Mucosa of rectum (tissue), 2 donors: ENCODE measurements around the gene PCNX2.

Source experiments
- H3K27ac ChIP-seq, 2 donors: one replicate each; pipeline ENCODE4 v1.7.0; 2013; ENCODE audit warnings: inconsistent platforms in 2 of 2, low read depth in 2 of 2, low read length in 2 of 2
- H3K27me3 ChIP-seq, 2 donors: one replicate each; pipeline ENCODE4 v1.7.0; 2013; ENCODE audit warnings: low read length in 2 of 2; ENCODE audit not compliant: control insufficient read depth in 2 of 2, insufficient read depth in 2 of 2
- H3K36me3 ChIP-seq, 2 donors: one replicate each; pipeline ENCODE4 v1.7.0; 2013; ENCODE audit warnings: low read length in 2 of 2; ENCODE audit not compliant: control insufficient read depth in 2 of 2, insufficient read depth in 2 of 2
- H3K4me1 ChIP-seq, 2 donors: one replicate each; pipeline ENCODE4 v1.7.0; 2013; ENCODE audit warnings: low read length in 2 of 2, mild to moderate bottlenecking in 1 of 2; ENCODE audit not compliant: control insufficient read depth in 2 of 2, insufficient read depth in 2 of 2
- H3K4me3 ChIP-seq, 2 donors: one replicate each; pipeline ENCODE4 v1.7.0; 2013; ENCODE audit warnings: low read length in 2 of 2
- H3K9ac ChIP-seq, 2 donors: one replicate each; pipeline ENCODE4 v1.7.0; 2013; ENCODE audit warnings: low read length in 2 of 2, low read depth in 1 of 2, mild to moderate bottlenecking in 1 of 2
- H3K9me3 ChIP-seq, 2 donors: one replicate each; pipeline ENCODE4 v1.7.0; 2013; ENCODE audit warnings: low read length in 2 of 2; ENCODE audit not compliant: control insufficient read depth in 2 of 2
- donor health status: healthy.
- donor health status: Normal muscosa, but diverticular disease.

The PCNX2 gene

GRCh38 chr1:233248014-233248413 lies 47.5 kb downstream of the PCNX2 start:
- H3K9ac ChIP-seq = no peak overlapping the region
- H3K27me3 ChIP-seq = no peaks in the 10 kb centered on the region
- no peaks in the 10 kb centered on the region for H3K36me3 ChIP-seq
- H3K4me3 ChIP-seq = no peak overlapping the region
- no peaks in the 10 kb centered on the region for H3K9me3 ChIP-seq
- H3K4me1 ChIP-seq = peaks cover 4 to 20% of the 10 kb centered on the region in 2 donors
- no peak overlapping the region for H3K27ac ChIP-seq

- H3K27me3 ChIP-seq = no peaks in the 10 kb centered on the region
- H3K9me3 ChIP-seq = no peaks in the 10 kb centered on the region
- no peak overlapping the region for H3K27ac ChIP-seq
- peaks cover 9 to 25% of the 10 kb centered on the region in 2 donors for H3K4me1 ChIP-seq
- H3K4me3 ChIP-seq = no peak overlapping the region
- no peaks in the 10 kb centered on the region for H3K36me3 ChIP-seq
- no peak overlapping the region for H3K9ac ChIP-seq
Observed at GRCh38 chr1:233246965-233247364, 48.6 kb downstream of the PCNX2 start.

- Histone ChIP-seq H3K4me3 (no peak overlapping the region), H3K9ac (no peak overlapping the region), H3K27me3 (no peaks in the 10 kb centered on the region), H3K9me3 (no peaks in the 10 kb centered on the region), H3K36me3 (no peaks in the 10 kb centered on the region), H3K27ac (no peak overlapping the region), H3K4me1 (peaks cover 16 to 28% of the 10 kb centered on the region in 2 donors)
Observed at GRCh38 chr1:233245191-233245765, 50.2 kb downstream of the PCNX2 start.

GRCh38 chr1:233244183-233244582 lies 51.3 kb downstream of the PCNX2 start:
- Histone ChIP-seq H3K4me1 (peaks cover 16 to 28% of the 10 kb centered on the region in 2 donors), H3K27me3 (no peaks in the 10 kb centered on the region), H3K27ac (peak overlapping the region; percentile 85 to 88), H3K4me3 (no peak overlapping the region), H3K9me3 (no peaks in the 10 kb centered on the region), H3K36me3 (no peaks in the 10 kb centered on the region), H3K9ac (no peak overlapping the region)

- no peaks in the 10 kb centered on the region for H3K36me3 ChIP-seq
- H3K27ac ChIP-seq = peak overlapping the region; percentile 85 to 88
- H3K4me3 ChIP-seq = peak overlapping the region in 1 of 2 donors; percentile 17
- peaks cover 16 to 28% of the 10 kb centered on the region in 2 donors for H3K4me1 ChIP-seq
- H3K9me3 ChIP-seq = no peaks in the 10 kb centered on the region
- H3K27me3 ChIP-seq = no peaks in the 10 kb centered on the region
- H3K9ac ChIP-seq = peak overlapping the region; percentile 37 to 43
Observed at GRCh38 chr1:233242827-233243483, 52.6 kb downstream of the PCNX2 start.

GRCh38 chr1:233241759-233242158 lies 53.8 kb downstream of the PCNX2 start:
- H3K27me3 ChIP-seq = no peaks in the 10 kb centered on the region
- peaks cover 16 to 28% of the 10 kb centered on the region in 2 donors for H3K4me1 ChIP-seq
- H3K27ac ChIP-seq = peak overlapping the region; percentile 35 to 50
- peak overlapping the region in 1 of 2 donors; percentile 17 for H3K9ac ChIP-seq
- no peak overlapping the region for H3K4me3 ChIP-seq
- no peaks in the 10 kb centered on the region for H3K36me3 ChIP-seq
- no peaks in the 10 kb centered on the region for H3K9me3 ChIP-seq

- Histone ChIP-seq H3K36me3 (no peaks in the 10 kb centered on the region), H3K27me3 (no peaks in the 10 kb centered on the region), H3K4me3 (peak overlapping the region in 1 of 2 donors; percentile 2), H3K27ac (peak overlapping the region; percentile 29 to 50), H3K9ac (peak overlapping the region; percentile 9 to 26), H3K4me1 (peaks cover 16 to 28% of the 10 kb centered on the region in 2 donors), H3K9me3 (no peaks in the 10 kb centered on the region)
Observed at GRCh38 chr1:233240829-233241682, 54.5 kb downstream of the PCNX2 start.

- Histone ChIP-seq H3K36me3 (no peaks in the 10 kb centered on the region), H3K9me3 (no peaks in the 10 kb centered on the region), H3K4me3 (no peak overlapping the region), H3K27ac (no peak overlapping the region), H3K27me3 (no peaks in the 10 kb centered on the region), H3K4me1 (peaks cover 16 to 28% of the 10 kb centered on the region in 2 donors), H3K9ac (no peak overlapping the region)
Observed at GRCh38 chr1:233240371-233240770, 55.2 kb downstream of the PCNX2 start.

- H3K27ac ChIP-seq = no peak overlapping the region
- H3K9me3 ChIP-seq = no peaks in the 10 kb centered on the region
- no peaks in the 10 kb centered on the region for H3K27me3 ChIP-seq
- H3K9ac ChIP-seq = no peak overlapping the region
- H3K4me1 ChIP-seq = peaks cover 16 to 24% of the 10 kb centered on the region in 2 donors
- no peaks in the 10 kb centered on the region for H3K36me3 ChIP-seq
- no peak overlapping the region for H3K4me3 ChIP-seq
Observed at GRCh38 chr1:233238884-233239431, 56.6 kb downstream of the PCNX2 start.

GRCh38 chr1:233237647-233238046 lies 57.9 kb downstream of the PCNX2 start:
- Histone ChIP-seq H3K4me3 (no peak overlapping the region), H3K27ac (no peak overlapping the region), H3K27me3 (no peaks in the 10 kb centered on the region), H3K9me3 (no peaks in the 10 kb centered on the region), H3K4me1 (peaks cover 11 to 15% of the 10 kb centered on the region in 2 donors), H3K9ac (no peak overlapping the region), H3K36me3 (no peaks in the 10 kb centered on the region)
